ACC112 (cell line): ENCODE data around the gene LCNL1.
"Not testable (repeated sequence)": the region's sequence is repeated elsewhere in the genome, so short reads cannot be mapped to it uniquely, and the experiment has no call there.

Experiments
- H2AFZ ChIP-seq: fragments of 200-600 bp; sonication (generic); one replicate; pipeline ENCODE4 v1.6.0; 2017; ENCODE audit warnings: antibody characterized with exemption, low read length; ENCODE audit not compliant: unreplicated experiment
- H3K27ac ChIP-seq: fragments of 200-600 bp; sonication (generic); 2 replicates; pipeline ENCODE4 v1.5.1; 2014; ENCODE audit warnings: low read depth, mild to moderate bottlenecking, antibody characterized with exemption, low read length, moderate library complexity
- H3K27me3 ChIP-seq: fragments of 200-600 bp; sonication (generic); 2 replicates; pipeline ENCODE4 v1.6.1; 2014; ENCODE audit warnings: mild to moderate bottlenecking, antibody characterized with exemption, low read length, moderate library complexity, mixed read lengths; ENCODE audit not compliant: insufficient read depth
- H3K36me3 ChIP-seq: fragments of 200-600 bp; sonication (generic); 2 replicates; pipeline ENCODE4 v1.6.1; 2016; ENCODE audit warnings: mild to moderate bottlenecking, antibody characterized with exemption, low read length, moderate library complexity, mixed read lengths; ENCODE audit not compliant: insufficient read depth
- H3K4me1 ChIP-seq: fragments of 200-600 bp; sonication (generic); one replicate; pipeline ENCODE4 v1.6.1; 2016; ENCODE audit warnings: low read length, mixed read lengths; ENCODE audit not compliant: insufficient read depth, unreplicated experiment, control insufficient read depth
- H3K4me3 ChIP-seq: fragments of 200-600 bp; sonication (generic); 2 replicates; pipeline ENCODE4 v1.5.1; 2014; ENCODE audit warnings: mild to moderate bottlenecking, low read depth, low read length
- H3K79me2 ChIP-seq: fragments of 200-600 bp; sonication (generic); one replicate; pipeline ENCODE4 v1.6.0; 2016; ENCODE audit warnings: low read length; ENCODE audit not compliant: control insufficient read depth, unreplicated experiment, insufficient read depth

LCNL1 gene

DNA sequence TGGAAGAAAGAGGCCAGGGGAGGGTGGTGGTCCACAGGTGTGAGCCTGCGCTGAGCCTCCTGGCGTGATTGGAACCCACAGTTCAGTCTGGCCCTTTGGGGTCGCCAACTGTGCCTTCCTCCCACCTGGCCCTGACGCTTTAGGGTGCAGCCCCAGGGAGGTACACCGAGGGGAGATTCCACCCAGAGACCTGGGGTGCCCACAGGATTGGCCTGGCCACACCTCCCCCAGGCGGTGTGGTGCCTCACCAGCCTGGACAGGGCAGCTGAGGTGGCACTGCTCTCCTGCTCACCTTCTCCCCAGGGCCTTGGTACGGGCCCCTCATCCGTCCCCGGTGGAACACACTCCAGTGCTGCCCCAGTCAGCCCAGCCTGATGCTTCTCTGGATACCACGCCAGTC is 14.6 kb downstream of the LCNL1 start:
- Histone ChIP-seq H3K4me3 (no peak overlapping the region), H2AFZ (no peak overlapping the region), H3K4me1 (peaks cover 37% of the 10 kb centered on the region), H3K27me3 (no peaks in the 10 kb centered on the region), H3K36me3 (no peaks in the 10 kb centered on the region), H3K79me2 (peaks cover 11% of the 10 kb centered on the region), H3K27ac (no peak overlapping the region)

DNA sequence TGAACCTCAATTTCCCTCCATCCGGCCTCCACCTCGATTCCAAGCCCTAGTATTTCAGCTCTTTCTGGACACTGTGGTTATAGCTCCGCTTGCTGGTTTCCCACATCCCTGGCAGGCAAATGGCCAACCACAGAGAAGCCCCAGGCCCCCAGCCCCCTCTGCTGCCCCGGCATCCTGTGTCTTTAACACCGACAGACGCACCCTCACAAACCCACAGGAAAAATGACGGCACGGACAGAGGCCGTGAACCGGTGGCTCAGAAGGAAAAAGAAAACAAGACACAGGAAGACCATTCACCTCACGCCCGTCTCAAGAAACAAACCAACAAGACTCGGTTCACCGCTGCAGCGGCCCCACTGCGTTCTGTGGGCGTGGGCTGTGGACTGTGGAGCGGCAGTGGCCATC is 15.0 kb downstream of the LCNL1 start:
- Histone ChIP-seq H3K36me3 (no peaks in the 10 kb centered on the region), H3K79me2 (peaks cover 9% of the 10 kb centered on the region), H2AFZ (no peak overlapping the region), H3K4me3 (no peak overlapping the region), H3K4me1 (peaks cover 37% of the 10 kb centered on the region), H3K27ac (no peak overlapping the region), H3K27me3 (no peaks in the 10 kb centered on the region)

DNA sequence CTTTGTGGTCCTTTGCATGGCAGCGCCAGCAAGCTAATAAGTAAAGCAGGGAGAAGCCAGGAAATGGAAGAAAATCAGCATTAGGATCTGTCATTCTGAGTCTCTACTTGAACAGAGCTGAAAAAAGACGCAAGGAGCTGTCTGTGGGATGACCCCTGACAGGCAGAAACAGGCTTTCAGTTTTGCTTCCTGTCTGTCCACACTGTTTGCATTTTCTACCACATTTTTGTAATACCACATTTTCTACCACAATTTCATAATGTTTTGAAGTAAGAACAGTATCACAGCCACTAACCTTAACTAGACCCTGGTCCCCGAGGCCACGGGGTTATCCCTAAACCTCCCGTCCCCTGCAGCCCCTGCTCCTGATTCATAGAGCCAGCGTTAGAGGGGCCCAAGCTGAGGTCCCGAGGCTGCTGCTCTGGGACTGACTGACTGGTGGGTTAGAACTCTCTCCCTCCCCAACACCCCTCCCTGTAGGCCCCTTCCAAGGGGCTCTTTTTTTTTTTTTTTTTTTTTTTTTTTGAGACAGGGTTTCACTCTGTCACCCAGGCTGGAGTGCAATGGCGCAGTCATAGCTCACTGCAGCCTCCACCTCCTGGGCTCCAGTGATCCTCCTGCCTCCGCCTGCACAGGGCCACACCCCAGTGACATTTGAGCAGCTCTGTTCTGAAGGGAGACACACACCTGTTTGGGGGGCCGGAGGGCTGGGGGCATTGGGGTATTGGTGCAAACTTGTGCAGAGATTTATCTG is 17.6 kb downstream of the LCNL1 start:
- Histone ChIP-seq H3K27me3 (no peaks in the 10 kb centered on the region), H3K27ac (no peak overlapping the region), H2AFZ (no peak overlapping the region), H3K4me1 (peaks cover 25% of the 10 kb centered on the region), H3K36me3 (no peaks in the 10 kb centered on the region), H3K4me3 (no peak overlapping the region), H3K79me2 (no peaks in the 10 kb centered on the region)

DNA sequence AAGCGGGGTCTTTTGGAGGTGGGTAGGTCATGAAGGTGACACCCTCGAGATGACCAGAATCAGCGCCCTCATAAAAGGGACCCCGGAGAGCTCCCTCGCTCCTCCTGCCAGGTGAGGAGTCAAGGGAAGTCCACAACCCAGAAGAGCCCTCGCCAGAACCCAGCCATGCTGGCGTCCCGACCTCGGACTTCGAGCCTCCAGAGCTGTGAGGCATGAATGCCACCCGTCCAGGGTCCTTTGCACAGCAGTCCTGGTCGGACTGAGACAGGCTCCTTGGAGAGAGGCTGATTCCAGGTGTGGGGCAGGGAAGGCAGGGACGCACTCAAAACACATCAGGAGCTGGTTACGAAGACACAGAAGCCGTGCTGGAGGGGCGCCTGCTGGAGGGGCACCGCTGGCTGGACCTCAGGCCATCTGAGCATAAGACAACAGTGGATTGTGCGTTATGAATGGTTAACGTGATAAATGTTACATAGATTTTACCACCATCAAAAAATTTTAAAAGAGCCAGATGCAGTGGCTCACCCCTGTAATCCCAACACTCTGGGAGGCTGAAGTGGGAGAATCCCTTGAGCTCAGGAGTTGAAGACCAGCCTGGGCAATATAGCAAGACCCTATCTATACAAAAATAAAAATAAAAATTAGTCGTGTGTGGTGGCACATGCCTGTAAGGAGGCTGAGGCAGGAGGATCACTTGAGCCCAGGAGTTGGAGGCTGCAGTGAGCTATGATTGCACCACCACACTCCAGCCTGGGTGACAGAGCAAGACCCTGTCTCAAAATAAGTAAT is 19.3 kb downstream of the LCNL1 start:
- H2AFZ ChIP-seq = no peak overlapping the region
- H3K27ac ChIP-seq = no peak overlapping the region
- peaks cover 12% of the 10 kb centered on the region for H3K4me1 ChIP-seq

DNA sequence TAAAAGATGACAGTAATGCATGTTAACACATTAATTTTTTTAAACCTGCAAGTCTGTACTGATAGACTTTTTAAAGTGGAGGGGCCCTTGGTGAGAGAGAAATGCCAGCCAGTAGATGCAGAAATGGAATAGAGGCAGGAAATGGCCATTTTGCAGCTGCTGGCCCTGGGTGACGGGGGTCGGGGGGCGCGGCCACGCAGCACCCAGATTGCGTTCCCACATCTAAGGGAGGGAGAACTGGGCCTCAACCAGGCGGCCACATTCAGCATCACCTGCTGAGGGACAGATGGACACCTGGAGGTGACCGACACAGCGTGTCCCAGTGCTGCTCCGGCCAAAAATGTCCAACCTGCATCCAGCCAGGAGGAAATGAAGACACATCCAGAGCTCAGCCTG is 19.9 kb downstream of the LCNL1 start:
- Histone ChIP-seq H3K27ac (no peak overlapping the region), H3K4me1 (peaks cover 12% of the 10 kb centered on the region), H3K79me2 (no peaks in the 10 kb centered on the region), H3K4me3 (no peak overlapping the region), H2AFZ (no peak overlapping the region), H3K27me3 (no peaks in the 10 kb centered on the region), H3K36me3 (no peaks in the 10 kb centered on the region)

More for the DNA sequence above, 19.3 kb downstream of the LCNL1 start:
- no peak overlapping the region for H3K4me3 ChIP-seq
- H3K36me3 ChIP-seq = no peaks in the 10 kb centered on the region
- H3K79me2 ChIP-seq = no peaks in the 10 kb centered on the region
- no peaks in the 10 kb centered on the region for H3K27me3 ChIP-seq

DNA sequence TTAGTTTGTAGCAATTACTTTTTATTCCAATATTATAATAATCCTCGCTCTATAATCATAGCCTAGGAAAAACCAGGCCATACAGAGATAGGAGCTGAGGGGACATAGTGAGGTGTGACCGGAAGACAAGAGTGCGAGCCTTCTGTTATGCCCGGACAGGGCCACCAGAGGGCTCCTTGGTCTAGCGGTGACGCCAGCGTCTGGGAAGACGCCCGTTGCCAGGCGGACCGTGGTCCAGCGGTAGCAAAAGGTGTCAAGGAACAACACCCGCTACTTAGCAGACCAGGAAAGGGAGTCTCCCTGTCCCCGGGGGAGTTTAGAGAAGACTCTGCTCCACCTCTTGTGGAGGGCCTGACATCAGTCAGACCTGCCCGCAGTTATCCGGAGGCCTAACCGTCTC is 21.5 kb downstream of the LCNL1 start:
- not testable (repeated sequence) for H3K36me3 ChIP-seq

DNA sequence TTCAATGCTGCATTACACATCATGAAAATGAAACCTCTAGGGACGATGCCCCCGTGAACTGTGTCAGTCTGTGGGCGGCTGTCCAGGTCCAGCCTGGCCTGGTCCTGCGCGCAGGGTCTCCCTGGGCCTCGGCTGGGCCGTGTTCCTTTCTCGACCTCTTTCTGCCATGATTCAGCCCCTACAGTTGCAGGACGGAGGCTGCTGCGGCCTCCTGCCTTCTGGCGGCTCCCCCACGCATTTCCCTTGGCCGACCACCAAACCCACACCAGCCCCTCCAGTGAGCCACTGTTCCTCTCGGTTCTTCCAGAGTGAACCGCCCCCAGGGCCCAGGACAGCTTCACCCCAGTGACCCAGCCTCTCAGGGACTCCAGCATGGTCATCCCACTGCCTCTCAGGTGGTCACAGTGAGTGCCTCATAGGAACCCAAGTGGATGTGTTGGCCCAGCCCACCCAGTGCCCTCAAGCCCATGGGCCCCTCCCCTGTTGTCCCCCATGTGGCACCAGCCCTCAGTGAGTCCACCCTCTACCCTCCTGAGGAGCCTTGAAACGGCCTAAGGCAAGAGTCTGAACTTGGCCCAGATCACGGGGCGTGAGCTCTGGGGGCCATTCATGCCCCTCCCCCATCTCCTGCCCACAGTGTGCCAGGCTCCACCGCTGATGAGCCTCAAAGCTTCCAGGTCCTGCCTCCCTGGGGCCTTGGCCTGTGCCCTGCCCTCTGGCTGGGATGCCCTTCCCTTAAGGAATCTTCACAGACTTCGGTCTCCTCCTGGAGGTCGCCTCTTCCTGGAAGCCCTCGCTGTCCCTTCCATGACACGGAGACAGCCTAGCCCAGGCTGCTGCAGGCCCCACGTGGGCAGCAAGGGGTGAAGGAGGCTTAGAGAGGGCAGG is 23.6 kb downstream of the LCNL1 start:
- no peaks in the 10 kb centered on the region; the same call in 1 of the 2 replicates for H3K36me3 ChIP-seq
- no peaks in the 10 kb centered on the region for H3K79me2 ChIP-seq
- H3K4me3 ChIP-seq = no peak overlapping the region
- H3K4me1 ChIP-seq = no peaks in the 10 kb centered on the region
- H3K27me3 ChIP-seq = no peaks in the 10 kb centered on the region
- no peak overlapping the region for H3K27ac ChIP-seq
- H2AFZ ChIP-seq = no peak overlapping the region

More for the DNA sequence above, 21.5 kb downstream of the LCNL1 start:
- not testable (repeated sequence) for H3K4me1 ChIP-seq, H2AFZ ChIP-seq, H3K27me3 ChIP-seq, H3K27ac ChIP-seq, H3K4me3 ChIP-seq, H3K79me2 ChIP-seq

DNA sequence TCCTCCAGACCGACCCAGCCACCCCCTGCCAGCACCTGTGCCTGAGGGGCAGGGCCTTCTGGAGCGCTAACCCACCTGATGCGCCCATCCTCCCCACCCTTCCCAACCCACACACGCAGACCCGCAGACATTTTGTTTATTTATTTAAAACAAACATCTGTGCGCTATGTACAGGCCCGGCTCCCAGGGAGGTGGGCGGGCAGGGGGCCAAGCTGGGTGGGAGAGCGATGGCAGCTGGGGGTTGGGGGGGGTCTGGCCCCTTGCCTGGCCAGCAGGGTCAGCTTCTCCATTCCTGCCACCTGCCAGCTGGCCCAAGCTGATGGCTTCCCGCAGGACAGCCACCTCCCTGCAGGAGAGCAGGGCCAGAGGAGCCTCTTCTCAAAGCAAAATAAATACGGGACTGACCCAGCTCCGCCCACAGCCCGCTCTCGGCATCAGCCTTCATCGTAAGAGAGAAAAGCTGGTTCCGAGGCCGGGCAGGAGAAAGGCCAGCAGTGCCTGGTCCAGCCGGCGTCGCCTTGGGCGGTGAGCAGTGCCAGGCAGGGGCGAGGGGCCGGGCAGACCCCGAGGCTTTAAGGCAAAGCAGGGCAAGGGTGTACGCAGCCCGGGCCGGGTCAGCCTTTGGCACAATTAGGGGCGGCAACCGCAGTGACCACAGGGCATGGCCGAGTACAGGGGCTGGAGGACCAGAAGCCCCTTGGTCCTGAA is 24.5 kb downstream of the LCNL1 start:
- no peaks in the 10 kb centered on the region for H3K79me2 ChIP-seq
- no peak overlapping the region for H3K27ac ChIP-seq
- H3K36me3 ChIP-seq = no peaks in the 10 kb centered on the region; the same call in 1 of the 2 replicates
- no peaks in the 10 kb centered on the region for H3K27me3 ChIP-seq
- H2AFZ ChIP-seq = no peak overlapping the region
- H3K4me1 ChIP-seq = no peaks in the 10 kb centered on the region
- no peak overlapping the region for H3K4me3 ChIP-seq

DNA sequence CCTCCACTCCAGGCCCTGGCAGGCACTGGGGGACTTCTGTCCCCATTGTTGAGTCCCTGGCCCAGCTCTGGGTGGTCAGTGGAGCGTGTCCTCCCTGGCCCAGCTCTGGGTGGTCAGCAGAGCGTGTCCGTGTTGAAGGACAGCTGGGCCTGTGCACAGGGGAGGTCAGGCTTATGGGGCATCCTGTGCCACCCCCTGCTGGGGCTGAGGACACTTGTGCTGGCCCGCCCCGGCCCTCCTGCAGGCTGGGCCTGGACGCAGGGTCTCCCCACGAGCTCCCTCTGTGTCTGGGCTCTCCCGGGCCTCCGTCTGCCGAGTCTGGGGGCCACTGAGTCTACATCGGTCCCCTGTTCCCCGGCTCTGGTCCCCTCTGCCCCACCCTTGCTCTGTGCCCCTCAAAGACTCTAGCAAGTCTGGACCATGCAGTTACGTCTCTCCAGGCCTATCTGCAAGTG is 25.1 kb downstream of the LCNL1 start:
- Histone ChIP-seq H3K27me3 (no peaks in the 10 kb centered on the region), H3K79me2 (no peaks in the 10 kb centered on the region), H3K36me3 (no peaks in the 10 kb centered on the region; the same call in 1 of the 2 replicates), H2AFZ (no peak overlapping the region), H3K4me1 (no peaks in the 10 kb centered on the region), H3K4me3 (no peak overlapping the region), H3K27ac (no peak overlapping the region)

DNA sequence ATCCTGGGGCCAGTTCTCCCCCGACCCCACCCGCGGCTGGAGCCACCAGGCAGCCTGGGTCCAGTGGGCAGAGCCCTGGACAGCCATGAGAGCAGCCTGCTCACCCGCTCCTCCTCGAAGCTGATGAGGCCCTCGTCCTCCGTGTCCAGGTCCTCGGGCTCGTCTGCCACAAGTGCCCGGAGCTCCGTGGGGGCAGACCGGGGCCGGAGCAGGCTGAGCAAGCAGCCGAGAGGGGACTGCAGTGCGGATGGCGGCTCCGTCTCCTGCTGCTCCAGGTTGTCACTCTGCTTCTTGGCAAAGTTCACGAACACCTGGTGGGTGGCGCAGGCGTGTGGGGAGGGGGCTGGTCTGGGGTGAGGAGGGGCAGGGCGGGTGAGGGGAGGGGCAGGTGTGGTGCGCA is 25.5 kb downstream of the LCNL1 start:
- no peaks in the 10 kb centered on the region for H3K79me2 ChIP-seq
- no peak overlapping the region for H3K4me3 ChIP-seq
- H3K27me3 ChIP-seq = no peaks in the 10 kb centered on the region
- H3K36me3 ChIP-seq = peaks cover under 1% of the 10 kb centered on the region; the same call in 1 of the 2 replicates
- no peaks in the 10 kb centered on the region for H3K4me1 ChIP-seq
- no peak overlapping the region for H3K27ac ChIP-seq
- H2AFZ ChIP-seq = no peak overlapping the region
